ENCODE results near the gene WNT7B. TPM values are rescaled to one million over a fixed set of nuclear protein-coding genes. Genes with fewer than 3 reads are reported as not detected.
"Not testable (repeated sequence)": the region's sequence is repeated elsewhere in the genome, so short reads cannot be mapped to it uniquely, and the experiment has no call there.

Gene WNT7B
- total and polyA plus RNA-seq, 8 donors: 0.16 to 1.3 (median 0.71) TPM

- ATAC-seq: peak; percentile 73 to 82 (median 80)
- peak; percentile 97 to 98 (median 97) for TF ChIP-seq CTCF (IDR thresholded peaks at IDR 0.05)
- Histone ChIP-seq H3K9me3 (no peaks in the 10 kb centered on the region), H3K36me3 (no peaks in the 10 kb centered on the region), H3K27me3 (no peaks in the 10 kb centered on the region), H3K4me3 (no peak overlapping the region), H3K27ac (peak overlapping the region; percentile 75 to 93 (median 85)), H3K4me1 (peaks cover 0 to 25% (median 7%) of the 10 kb centered on the region in 3 donors)
- no peak for FAIRE-seq
- 33 to 36% methylated on average over 26 of the region's 26 CpGs for WGBS, 2 donors
- intact Hi-C loops (cut with DNase I): loop anchor here in 1 of 3 donors (10.0 kb wide), 1 partner anchor 108 kb away; no protein-coding TSS in a partner anchor
- peak; percentile 85 to 99 (median 92) for DNase-seq
These were observed 29.5 kb upstream of the WNT7B start for GRCh38 chr22:46006379-46007002.

GRCh38 chr22:46005116-46005705, 28.2 kb upstream of the WNT7B start:
- H3K27ac ChIP-seq, H3K4me3 ChIP-seq, H3K36me3 ChIP-seq, ATAC-seq, FAIRE-seq, H3K9me3 ChIP-seq, H3K27me3 ChIP-seq: not testable (repeated sequence)
- WGBS, 2 donors: 74 to 77% methylated on average over 15 of the region's 15 CpGs
- H3K4me1 ChIP-seq: peaks cover 0 to 25% (median 7%) of the 10 kb centered on the region in 3 donors
- intact Hi-C loops (cut with DNase I): loop anchor here in 2 of 3 donors (2.0 to 10.0 kb wide), 2 partner anchors 110 to 114 kb away; no protein-coding TSS in a partner anchor
- DNase-seq: peak in 3 of 6 donors; percentile 34 to 72 (median 52)

- Histone ChIP-seq H3K9me3 (no peaks in the 10 kb centered on the region), H3K36me3 (no peaks in the 10 kb centered on the region), H3K27ac (no peak overlapping the region), H3K27me3 (no peaks in the 10 kb centered on the region), H3K4me1 (peaks cover 0 to 25% (median 7%) of the 10 kb centered on the region in 3 donors), H3K4me3 (no peak overlapping the region)
- FAIRE-seq: no peak
- intact Hi-C loops (cut with DNase I): loop anchor here (2.0 to 10.0 kb wide), 4 partner anchors 111 to 318 kb away; no protein-coding TSS in a partner anchor
- no peak for ATAC-seq
- 80 to 83% methylated on average over 19 of the region's 19 CpGs for WGBS, 2 donors
- no peak for TF ChIP-seq CTCF (IDR thresholded peaks at IDR 0.05)
- DNase-seq: peak in 3 of 6 donors; percentile 28 to 71 (median 54)
These were observed 27.3 kb upstream of the WNT7B start for GRCh38 chr22:46004105-46004866.

GRCh38 chr22:46003271-46004091, 26.5 kb upstream of the WNT7B start:
- no peaks in the 10 kb centered on the region for H3K9me3 ChIP-seq
- H3K4me3 ChIP-seq: no peak overlapping the region
- intact Hi-C loops (cut with DNase I): loop anchor here (2.0 to 10.0 kb wide), 4 partner anchors 111 to 319 kb away; no protein-coding TSS in a partner anchor
- peaks cover 0 to 25% (median 7%) of the 10 kb centered on the region in 3 donors for H3K4me1 ChIP-seq
- 90 to 93% methylated on average over 24 of the region's 24 CpGs for WGBS, 2 donors
- DNase-seq (peak in 3 of 6 donors; percentile 30 to 77 (median 57)), ATAC-seq (no peak), FAIRE-seq (no peak)
- no peak for TF ChIP-seq CTCF (IDR thresholded peaks at IDR 0.05)
- H3K27ac ChIP-seq: no peak overlapping the region
- H3K27me3 ChIP-seq: no peaks in the 10 kb centered on the region
- H3K36me3 ChIP-seq: no peaks in the 10 kb centered on the region

Data from pancreas (tissue), 10 donors.